Iris pigment epithelial cell (primary cell): ENCODE measurements around the gene FXYD6.
"Not testable (repeated sequence)": the region's sequence is repeated elsewhere in the genome, so short reads cannot be mapped to it uniquely, and the experiment has no call there.

Source experiments
- DNase-seq: peaks from one replicate; pipeline ENCODE4 v3.0.0-alpha.2; 2011; ENCODE audit warnings: low read depth

The FXYD6 gene, protein sequence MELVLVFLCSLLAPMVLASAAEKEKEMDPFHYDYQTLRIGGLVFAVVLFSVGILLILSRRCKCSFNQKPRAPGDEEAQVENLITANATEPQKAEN

DNA sequence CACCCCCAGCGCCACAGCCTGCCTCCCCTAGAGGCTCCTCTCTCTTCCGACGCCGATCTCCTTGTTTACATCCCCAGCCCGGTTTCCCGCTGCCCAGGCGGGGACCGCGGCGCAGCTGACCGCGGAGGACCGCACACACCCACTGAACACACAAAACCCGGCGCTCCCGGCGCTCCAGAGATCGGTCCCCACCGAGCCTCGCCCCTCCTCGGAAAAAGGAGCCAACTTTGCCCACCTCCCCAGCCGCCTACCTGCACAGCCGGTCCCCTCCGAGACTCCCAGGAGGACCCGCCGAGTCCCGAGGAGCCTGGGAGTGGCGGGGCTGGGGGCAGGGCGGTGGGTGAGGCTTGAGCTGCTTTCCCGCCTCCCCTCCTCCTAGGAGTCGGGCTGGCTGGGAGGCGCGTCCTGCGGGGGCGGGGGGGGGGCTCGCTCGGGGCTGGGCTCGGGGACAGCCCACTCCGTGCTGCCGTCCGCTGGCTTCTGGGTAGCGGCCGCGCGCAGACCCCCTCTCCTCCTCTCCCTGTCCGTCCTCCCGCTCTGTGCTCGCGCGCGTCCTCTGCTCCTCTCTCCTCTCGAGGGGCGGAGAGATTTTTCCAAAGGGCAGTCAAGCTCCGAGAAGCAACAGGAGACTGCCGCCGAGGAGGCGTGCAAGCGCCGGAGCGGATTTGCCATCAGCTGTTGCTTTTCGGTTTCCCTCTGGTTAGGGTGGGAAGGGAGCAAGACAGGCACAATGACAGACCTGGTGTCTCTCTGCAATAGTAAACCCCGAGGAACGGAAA, at the start of gene FXYD6:
Gene FXYD6 (minus strand): TSS at position 318 of the 779 bp plus-strand sequence. CDS start 33,882 bp downstream, outside the sequence.
- DNase-seq, result peak; percentile 18

DNA sequence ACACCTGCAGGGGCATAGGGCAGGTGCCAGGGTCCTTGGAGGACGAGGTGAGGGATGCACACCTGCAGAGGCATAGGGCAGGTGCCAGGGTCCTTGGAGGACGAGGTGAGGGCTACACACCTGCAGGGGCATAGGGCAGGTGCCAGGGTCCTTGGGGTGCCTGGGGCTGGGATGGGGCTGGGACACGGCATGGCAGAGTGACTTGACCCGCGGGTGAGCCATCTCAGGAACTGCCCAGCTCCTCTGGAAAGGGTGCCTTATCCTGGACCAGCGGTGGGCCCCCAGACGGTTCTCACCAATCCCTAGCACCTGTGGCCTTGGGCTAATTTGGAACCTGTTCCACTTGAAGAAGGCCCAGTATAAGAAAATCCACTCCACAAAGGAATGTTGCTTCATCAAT, 49.7 kb upstream of the FXYD6 start:
- DNase-seq, result not testable (repeated sequence)

DNA sequence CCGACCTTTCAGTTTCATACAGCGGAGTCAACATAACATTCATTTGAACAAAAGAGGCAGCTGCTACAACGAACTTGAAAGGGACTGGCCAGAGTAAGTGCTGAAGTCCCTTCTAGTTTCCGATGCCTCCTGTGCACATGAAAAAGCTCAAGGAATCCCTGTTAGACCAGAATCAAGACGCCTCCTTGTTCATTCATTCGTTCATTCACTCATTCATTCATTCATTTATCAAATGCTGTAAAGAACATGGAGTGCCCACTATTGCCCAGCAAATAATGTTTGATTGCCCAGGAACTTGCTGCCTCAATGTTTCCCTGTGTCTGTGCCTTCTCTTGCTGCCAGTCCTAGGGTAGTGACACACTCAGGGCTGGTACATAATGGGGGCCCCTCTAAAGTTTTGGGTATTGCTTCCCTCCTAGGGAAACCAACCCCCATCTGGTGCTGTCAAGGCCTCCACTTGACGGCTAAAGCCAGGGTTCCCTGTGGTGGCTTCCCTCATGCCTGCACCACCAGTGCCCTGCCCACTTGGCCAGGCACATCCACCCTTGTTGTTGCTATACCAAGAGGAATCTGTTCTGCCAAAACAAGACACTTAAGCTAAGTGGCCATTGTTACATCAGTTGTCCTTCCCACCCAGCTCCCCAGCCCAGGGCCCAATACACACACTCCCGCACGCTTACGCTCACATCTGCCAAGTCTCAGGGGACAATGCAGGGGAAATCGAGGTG, 48.9 kb upstream of the FXYD6 start:
- DNase-seq, result no peak

DNA sequence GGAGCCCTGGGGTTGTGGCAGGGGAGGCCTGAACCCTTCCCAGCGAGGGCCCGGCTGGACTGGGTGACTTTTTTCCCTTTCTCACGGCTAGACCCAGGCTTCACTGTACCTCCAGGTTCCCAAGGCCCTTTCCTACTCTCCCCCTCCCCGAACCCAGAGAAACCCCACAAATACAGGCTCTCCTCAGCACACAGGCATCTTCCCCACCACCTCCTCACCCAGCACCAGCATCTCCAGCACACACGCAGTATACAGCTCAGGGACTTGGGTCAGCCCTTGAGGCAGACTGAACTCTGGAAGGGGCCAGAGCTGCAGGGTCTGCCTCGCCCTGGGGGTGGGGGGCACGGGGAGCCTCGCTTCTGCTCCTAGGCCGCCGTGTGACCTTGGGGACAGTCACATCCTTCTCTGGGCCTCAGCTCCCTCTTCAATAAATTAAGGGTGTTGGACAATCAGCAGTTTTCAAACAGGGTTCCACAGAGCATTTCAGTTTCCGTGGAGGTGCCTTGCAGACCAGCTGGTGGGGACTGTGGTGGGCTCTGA, 48.2 kb upstream of the FXYD6 start:
- DNase-seq, result no peak

DNA sequence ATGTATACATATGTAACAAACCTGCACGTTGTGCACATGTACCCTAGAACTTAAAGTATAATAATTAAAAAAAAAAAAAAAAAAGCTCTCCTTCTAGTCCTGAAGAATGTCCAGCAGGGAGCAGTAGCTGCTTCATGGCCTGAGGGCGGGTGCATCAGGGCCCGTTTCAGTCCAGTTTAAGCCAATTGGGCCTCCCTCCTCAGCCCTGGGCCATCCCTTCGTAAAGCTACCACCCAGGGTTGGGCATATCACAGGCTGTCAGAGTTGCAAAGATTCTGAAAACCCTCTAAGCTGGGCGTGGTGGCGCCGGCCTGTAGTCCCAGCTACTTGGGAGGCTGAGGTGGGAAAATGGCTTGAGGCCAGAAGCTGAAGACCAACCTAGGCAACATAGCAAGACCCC, 47.3 kb upstream of the FXYD6 start:
- no peak for DNase-seq

DNA sequence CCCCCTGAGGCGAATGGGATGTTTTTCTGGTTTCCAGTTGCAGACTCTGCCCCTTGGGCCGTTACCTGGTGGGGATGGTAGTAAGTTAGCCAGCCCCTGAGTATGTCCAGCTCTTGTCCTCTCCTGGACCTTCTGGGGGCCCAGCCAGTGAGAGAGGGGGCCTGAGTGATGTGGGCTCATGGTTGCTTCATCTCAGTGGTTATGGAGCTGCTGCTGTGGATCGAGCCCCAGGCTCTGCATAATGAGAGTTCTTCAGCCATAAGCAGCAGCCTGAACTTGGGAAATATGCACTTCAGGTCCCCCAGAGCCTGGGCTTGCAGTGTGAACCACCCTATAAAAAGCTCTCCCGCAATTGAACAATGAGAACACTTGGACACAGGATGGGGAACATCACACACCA, 46.8 kb upstream of the FXYD6 start:
- DNase-seq, result no peak

DNA sequence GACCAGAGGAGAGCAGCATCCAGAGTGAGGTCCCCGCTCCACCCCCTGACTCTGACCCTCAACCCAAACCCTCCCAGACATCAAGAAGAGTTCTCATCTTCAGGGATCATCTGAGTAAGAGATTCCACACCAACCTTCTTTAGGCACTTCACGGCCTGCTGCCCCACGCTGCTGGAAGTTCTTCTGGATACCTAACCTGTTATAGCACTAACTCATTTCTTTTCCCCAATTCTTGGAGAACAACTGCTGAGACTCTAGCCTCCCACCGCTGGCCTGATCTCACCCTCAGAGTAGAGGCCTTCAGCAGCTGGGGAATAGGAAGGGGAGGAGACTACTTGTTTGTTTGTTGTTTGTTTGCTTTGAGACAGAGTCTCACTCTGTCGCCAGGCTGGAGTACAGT, 45.4 kb upstream of the FXYD6 start:
- DNase-seq, result no peak

DNA sequence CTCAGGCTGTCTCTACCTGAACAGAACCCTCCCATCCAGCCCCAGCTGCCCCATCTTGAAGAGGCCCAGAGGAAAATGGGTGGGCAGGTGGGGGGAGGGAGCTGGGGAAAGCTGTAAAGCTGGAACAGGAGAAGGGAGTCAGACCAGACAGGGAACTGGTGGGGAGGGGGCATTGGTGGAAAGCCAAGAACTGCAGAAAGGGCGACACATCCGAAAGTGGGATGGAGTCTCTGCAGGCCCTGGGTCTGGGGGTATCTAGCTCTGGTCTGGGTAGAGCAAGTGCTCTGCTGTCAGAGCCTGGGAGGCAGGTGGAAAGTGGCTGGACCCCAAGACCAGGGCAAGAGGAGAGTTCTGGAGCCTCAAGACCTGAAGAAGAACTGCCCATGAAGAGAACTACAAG, 45.0 kb upstream of the FXYD6 start:
- DNase-seq, result no peak

DNA sequence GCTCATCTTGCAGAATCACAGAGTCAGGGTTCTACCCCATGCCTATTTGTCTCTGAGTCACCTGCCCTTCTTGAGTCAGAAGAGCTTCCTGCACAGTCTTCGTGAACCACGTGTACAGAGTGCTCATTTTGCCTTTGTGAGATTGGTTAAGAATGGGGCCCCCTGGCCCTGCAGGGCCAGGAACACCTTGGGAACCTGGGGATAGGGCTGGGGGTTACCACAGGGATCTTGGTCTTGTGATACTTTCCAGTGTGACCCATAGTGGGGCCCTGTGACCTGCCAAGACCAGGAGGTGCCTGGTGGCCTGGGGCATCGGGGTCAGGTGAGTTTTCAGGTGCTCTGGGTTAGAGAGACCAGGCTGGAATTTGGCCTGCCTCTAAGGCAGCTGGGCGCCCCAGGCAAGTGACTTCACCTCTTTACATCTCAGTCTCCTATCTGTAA, 43.3 kb upstream of the FXYD6 start:
- DNase-seq, result no peak

DNA sequence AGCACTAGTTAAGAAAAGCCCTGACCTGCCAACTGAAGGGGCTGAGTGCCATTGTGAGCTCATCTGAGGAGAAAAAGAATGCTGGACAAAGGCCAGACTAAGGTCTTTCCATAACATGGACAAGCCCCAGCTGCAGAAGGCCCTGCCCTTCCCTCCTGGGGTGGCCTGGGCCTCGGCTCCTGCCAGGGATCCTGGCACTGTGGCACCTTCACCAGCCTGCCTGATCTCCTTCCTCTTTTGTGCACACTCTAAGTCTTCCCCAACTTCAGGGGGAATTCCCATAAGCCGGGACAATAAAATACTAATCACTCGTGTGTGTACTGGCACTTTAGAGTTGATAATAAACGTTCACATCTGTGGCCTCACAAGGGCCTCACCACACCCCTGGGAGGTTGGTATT, 42.9 kb upstream of the FXYD6 start:
- no peak for DNase-seq

DNA sequence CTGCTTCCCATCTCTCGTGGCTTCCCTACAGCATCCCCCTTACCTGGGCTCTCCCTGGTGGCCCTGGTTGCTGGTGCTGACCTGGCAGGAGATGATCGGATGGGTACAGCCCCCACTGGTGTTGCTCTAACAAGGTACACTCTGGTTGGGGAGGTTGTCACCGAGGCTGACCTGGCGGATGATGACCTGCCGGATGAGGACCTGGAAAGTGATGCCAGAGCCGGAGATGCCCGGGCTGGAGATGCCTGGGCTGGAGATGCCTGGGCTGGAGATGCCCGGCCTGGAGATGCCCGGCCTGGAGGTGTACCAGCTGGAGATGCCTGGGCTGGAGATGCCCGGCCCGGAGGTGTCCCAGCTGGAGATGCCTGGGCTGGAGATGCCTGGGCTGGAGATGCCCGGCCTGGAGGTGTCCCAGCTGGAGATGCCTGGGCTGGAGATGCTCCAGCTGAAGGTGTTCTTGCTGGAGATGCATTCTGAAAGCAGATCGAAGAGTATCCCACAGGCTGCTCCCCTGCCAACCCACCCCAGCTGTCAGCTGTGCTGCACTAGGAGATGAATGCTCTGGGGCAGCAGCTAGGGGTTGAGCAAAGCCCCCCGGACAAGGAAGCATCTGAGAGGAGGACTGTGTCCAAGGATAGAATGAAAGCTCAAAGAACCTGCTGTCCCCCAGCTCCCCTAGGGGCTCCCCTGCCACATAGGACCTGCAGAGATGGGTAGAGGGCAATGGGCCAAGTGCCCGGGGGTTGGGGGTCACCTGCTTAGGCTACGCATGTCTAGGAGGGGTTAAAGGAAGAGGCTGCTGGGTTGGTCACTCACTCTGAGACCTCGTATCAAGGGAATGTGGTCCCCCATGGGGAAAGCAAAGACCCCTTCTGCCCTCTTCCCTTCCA, 42.2 kb upstream of the FXYD6 start:
- no peak for DNase-seq

DNA sequence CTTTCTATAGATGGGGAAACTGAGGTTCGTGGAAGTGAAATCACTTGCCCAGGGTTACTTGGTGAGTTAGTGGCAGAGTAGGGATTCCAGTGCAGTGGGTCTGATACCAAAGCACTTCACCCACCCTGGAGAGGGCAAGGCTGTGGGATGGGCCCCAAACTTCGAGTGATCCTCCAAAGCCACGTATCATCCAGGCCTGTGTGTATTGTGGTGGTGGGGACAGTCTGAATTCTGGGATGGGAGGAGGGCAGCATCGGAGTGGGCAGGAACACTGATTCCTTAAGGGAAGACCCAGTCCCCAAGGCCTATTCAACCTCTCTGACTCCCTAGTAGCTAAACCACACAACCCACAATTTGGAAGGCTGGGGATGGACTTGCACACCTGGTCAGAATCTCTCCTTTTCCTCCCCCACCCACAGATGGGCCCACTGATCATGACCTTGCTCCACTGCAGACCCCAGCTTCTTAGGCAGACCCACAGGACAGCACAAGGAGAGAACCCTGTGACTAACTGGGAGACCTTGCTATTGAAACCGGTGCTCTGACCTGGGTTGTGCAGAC, 41.2 kb upstream of the FXYD6 start:
- no peak for DNase-seq

DNA sequence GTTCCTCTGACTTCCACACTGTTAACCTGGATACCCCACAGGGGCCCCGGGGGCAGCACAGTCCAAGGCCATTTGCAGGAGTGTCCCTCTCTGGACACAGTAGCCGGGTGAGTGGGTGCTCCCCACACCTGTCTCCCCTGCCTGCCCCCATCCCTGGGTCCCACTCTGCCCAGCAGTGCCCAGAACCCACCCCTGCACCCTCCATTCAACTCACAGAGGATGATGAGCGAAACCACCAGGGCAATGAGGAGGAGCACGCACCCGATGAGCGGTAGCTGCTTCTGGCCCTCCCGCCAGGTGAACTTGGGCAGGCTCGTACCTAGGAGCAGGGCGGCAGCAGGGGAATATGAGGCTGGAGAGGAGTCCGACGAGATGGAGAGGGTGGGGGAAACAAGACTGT, 40.5 kb upstream of the FXYD6 start:
- DNase-seq, result no peak

DNA sequence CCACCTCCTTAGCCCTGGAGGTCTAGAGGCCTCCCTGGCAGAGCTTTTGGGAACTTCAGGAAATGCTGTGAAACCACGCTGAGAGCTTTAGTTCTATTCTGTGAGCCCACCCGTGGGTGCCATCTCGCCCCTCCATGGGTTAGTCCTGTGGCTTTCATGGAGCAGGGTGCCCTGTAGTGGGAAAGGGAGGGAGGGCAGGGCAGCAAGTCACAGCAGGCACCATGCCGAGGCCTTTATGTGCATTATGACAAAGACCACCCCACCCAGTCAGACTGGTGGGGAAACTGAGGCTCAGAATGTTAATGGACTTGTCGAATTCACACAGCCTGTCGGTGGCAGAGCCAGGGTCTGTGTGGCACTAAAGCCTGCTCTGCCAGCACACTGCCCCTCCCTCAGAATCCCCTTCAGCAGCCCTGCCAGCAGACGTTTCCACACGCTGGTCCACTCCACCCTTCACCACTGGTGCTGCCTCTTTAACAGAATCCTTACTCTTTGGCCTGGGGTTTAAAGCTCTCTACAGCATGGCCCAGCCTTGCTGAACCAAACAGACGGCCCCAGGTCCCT, 39.3 kb upstream of the FXYD6 start:
- no peak for DNase-seq

DNA sequence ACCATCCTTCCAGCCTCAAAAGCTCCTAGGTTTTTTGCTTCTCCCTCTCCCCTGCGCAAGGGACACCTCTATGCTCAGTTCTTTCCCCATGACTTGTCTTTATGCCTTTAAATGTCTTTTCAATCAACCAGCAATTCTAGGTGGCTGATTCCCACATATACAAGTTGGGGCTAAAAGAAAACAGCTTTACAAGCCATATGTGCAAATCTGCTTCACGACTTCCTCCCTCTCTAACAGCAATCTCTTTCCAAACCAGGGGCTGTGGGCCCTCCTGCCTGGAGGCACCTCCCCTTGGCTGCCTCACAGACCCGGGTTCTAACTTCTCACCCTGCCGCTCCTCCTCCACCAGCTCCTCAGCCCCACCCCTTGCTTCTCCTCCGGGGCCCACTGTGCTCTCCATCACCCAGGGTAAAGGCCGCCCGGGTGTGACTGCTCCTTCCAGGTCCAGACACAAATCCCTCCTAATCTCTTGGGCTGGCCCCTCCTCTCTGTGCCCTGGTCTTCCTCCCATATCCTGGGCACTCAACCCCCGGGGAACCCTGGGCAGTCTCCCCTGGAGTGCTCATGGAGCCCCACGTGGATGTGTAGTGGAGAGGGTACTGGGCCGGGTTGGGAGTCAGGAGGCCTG, 38.6 kb upstream of the FXYD6 start:
- no peak for DNase-seq

DNA sequence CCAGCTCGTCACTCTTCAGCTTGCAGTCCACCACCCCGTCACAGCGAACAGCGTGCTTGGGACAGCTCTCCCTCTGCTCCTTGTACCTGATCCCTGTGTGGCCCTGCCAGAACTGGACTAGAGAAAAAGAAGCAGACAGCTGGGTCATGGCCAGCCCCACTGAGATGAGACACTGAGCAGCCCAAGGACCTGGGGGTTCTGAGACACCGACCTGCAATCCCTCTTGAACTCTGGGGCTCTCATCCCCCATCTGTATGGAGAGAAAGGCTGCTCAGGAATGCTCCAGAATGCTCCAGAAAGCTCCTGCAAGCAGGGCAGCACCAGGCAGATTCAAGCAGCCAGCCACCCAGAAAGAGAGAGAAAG, 37.9 kb upstream of the FXYD6 start:
- DNase-seq, result no peak

DNA sequence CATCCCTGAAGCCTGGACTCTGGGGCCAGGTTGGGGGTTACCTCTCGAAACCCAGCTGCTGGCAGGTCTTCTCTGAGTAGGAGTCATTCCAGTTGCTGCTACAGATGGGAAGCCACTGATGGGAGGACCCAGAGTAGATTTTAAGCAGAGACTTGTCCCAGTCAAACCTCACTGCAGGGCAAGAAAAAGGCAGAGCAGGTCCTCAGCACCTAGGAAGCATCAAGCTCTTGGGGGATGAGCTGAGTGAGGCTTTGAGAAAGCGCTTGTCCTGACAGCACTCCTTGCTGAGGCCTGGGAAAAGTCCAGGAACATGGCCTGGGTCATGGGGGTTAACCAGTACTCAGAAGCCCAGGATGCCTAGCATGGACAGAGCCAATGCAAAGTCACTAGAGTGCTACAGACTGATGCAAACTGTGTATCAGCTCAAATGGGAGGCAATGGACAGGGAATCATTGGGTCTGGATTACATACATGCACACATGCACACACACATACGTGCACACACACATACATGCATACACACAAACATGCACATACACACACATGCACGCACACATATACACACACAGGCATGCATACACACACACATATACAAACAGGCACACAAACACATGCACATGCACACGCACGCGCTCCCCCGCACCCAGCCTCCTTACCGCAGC, 37.4 kb upstream of the FXYD6 start:
- no peak for DNase-seq

DNA sequence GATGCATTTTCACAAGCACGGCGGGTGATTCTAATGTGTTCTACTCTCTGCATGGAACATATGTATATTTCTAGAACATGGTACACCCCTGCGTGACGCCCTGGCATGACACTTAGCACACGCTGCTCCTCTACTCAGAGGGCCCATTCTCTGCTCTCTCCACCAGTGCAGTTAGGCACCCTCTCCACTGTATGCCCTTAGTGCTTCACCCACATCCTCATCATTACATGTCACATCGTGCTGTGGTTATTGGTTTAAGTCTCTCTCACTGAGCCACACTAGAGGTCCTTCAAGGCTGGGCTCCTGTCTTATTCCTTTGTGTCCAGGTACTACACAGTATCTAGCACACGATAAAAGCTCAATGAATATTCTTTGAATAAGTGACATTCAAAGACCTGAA, 36.0 kb upstream of the FXYD6 start:
- DNase-seq, result no peak

DNA sequence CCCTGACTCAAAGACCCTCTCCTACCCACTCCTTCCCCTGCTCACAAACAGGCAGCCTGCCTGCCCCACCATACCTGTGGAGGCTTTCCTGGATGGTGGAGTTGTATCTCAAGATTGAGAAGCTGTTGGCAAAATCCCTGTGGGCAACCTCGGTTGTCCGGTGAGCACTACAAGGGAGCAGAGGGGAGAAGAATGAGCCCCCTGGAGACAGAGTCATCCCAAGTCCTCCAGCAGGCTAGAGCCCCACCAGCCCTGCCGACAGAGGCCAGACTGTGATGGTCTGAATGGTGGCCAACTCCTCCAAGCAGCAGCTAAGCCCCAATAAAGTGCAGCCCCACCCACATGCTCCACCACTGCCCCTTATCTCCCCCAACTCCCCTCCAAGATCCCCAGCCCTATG, 35.2 kb upstream of the FXYD6 start:
- DNase-seq, result no peak

DNA sequence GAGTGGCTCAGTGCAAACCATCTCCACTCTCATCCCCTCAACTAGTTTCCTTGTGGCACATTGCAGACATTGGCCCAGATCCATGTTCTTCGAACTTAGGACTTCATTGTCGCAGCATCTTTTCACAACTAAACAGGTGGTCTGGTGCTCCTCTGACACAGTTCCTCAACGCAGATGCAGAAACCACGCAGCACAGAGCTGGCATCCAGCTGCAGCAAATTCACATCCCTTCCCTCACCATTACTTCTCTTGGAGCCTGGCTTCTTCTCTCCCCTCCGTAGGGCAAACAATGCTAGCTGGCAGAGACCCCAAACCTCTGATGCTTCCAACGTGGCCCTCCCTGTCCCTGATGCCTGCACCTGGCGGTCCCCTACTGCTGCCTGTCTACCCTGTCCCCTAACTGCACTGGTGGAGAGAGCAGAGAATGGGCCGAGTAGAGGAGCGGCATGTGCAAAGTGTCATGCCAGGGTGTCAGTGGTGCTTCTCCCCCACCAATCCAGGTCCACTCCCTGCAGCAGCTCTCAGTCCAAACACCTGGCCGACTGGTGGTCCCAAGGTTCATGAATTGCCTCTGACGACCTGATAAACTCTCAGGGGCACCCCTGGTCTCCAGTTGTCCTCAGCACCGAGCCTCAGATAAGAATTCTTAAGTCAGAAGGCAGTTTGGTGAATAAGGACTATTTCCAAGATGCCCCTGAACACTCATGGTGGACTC, 34.6 kb upstream of the FXYD6 start:
- no peak for DNase-seq
